HepG2 (cell line): ENCODE data around the gene FAM234A. TPM values are rescaled to one million over a fixed set of nuclear protein-coding genes. Genes with fewer than 3 reads are reported as not detected.

Experiments
- ATAC-seq: fragments of 200-7000 bp; cut with Tn5 transposase; 3 replicates; pipeline ENCODE4 v1.9.1; 2020; ENCODE audit warnings: mild to moderate bottlenecking, moderate library complexity
- BruUV-seq: library from RNA; stranded (reverse); fragments of 400-500 nt; replicated peaks from 2 replicates; lab custom pipeline; 2021; lab: Mats Ljungman, UMichigan
- CTCF ChIA-PET: fragments of 300-600 bp; formaldehyde crosslinking; extraction: SDS; loops from one replicate; lab custom pipeline; 2021; ENCODE audit warnings: low total read pairs, inconsistent platforms, low intra/inter-chr PET ratio; lab: Yijun Ruan, JAX
- POLR2A ChIA-PET: fragments of 350-600 bp; sonication (Branson Sonifier 250); formaldehyde crosslinking; loops from one replicate; lab custom pipeline; 2020; ENCODE audit warnings: antibody characterized with exemption, inconsistent platforms; lab: Yijun Ruan, JAX
- DNase-seq: peaks from one replicate; pipeline ENCODE4 v3.0.0-alpha.2; 2015; ENCODE audit warnings: low spot score
- FAIRE-seq: peaks from 3 replicates; lab custom pipeline; 2011; peaks lifted over from hg19 to GRCh38; lab: Jason Lieb, UNC
- H2AFZ ChIP-seq: one replicate; pipeline ENCODE4 v1.6.1; 2011; ENCODE audit warnings: low read length, inconsistent platforms
- H3K27ac ChIP-seq: fragments of 300-600 bp; 3 replicates; pipeline ENCODE4 v1.8.0; 2011; ENCODE audit warnings: mixed run types, mild to moderate bottlenecking, mixed read lengths, low read length, inconsistent platforms; ENCODE audit not compliant: insufficient read depth; ENCODE audit errors: extremely low read length
- H3K27me3 ChIP-seq, 2 experiments: fragments of 200-600 bp in 1 of 2; 2 replicates in 1 of 2; 3 replicates in 1 of 2; pipeline versions ENCODE4 v1.6.0 to v1.8.0; 2011; ENCODE audit warnings: low read length in 2 of 2, mild to moderate bottlenecking in 2 of 2, moderate library complexity in 2 of 2, inconsistent platforms in 1 of 2; ENCODE audit not compliant: insufficient read depth in 2 of 2, control insufficient read depth in 1 of 2
- H3K36me3 ChIP-seq, 2 experiments: fragments of 200-600 bp in 1 of 2; replicated peaks in 1 of 2; 2 replicates in 1 of 2; 3 replicates in 1 of 2; pipeline versions ENCODE4 v1.5.1 to v1.8.0; 2011; ENCODE audit warnings: low read length in 2 of 2, inconsistent platforms in 1 of 2; ENCODE audit not compliant: insufficient read depth in 2 of 2, control insufficient read depth in 1 of 2
- H3K4me1 ChIP-seq: 2 replicates; pipeline ENCODE4 v1.5.1; 2012; ENCODE audit warnings: low read length, inconsistent platforms; ENCODE audit not compliant: insufficient read depth
- H3K4me2 ChIP-seq: 2 replicates; pipeline ENCODE4 v1.6.0; 2011; ENCODE audit warnings: low read depth, low read length, inconsistent platforms
- H3K4me3 ChIP-seq, 3 experiments: fragments of 200-600 bp in 1 of 3; sonication (generic), shearing (Covaris generic) in 1 of 3; replicated peaks in 1 of 3; 2 replicates each; pipeline ENCODE4 v1.5.1; 2011 to 2016; ENCODE audit warnings: low read length in 3 of 3, inconsistent platforms in 2 of 3, low read depth in 2 of 3, mild to moderate bottlenecking in 2 of 3, control low read depth in 1 of 3, mixed read lengths in 1 of 3; ENCODE audit not compliant: insufficient read depth in 1 of 3
- H3K79me2 ChIP-seq: one replicate; pipeline ENCODE4 v1.6.1; 2011; ENCODE audit warnings: low read length, inconsistent platforms; ENCODE audit not compliant: insufficient read depth
- H3K9ac ChIP-seq: 2 replicates; pipeline ENCODE4 v1.6.0; 2011; ENCODE audit warnings: mild to moderate bottlenecking, low read depth, low read length, inconsistent platforms; ENCODE audit not compliant: insufficient read depth
- H3K9me3 ChIP-seq: 2 replicates; pipeline ENCODE4 v1.5.1; 2012; ENCODE audit warnings: mild to moderate bottlenecking, low read length
- H4K20me1 ChIP-seq: 2 replicates; pipeline ENCODE4 v1.6.0; 2011; ENCODE audit warnings: inconsistent platforms, mild to moderate bottlenecking, low read length, moderate library complexity; ENCODE audit not compliant: insufficient read depth
- AGO1 ChIP-seq: fragments of 200-400 bp; formaldehyde crosslinking; IDR thresholded peaks from 2 replicates; pipeline ENCODE4 v1.6.1; 2017; ENCODE audit warnings: mild to moderate bottlenecking, low read depth, low read length, moderate library complexity; ENCODE audit not compliant: poor library complexity, severe bottlenecking
- ARNT ChIP-seq: fragments of 450-650 bp; IDR thresholded peaks from 2 replicates; pipeline ENCODE4 v1.6.1; 2017
- ELF1 ChIP-seq: sonication (generic); formaldehyde crosslinking; IDR thresholded peaks from 2 replicates; pipeline ENCODE4 v1.4.0; 2020; ENCODE audit warnings: missing genetic modification reagents
- GTF2F1 ChIP-seq: fragments of 150-350 bp; IDR thresholded peaks from 2 replicates; pipeline ENCODE4 v1.6.1; 2014; ENCODE audit warnings: low read length
- IKZF4 ChIP-seq: sonication (generic); formaldehyde crosslinking; IDR thresholded peaks from 2 replicates; pipeline ENCODE4 v1.5.1; 2020; ENCODE audit warnings: borderline replicate concordance, mild to moderate bottlenecking, low read depth, missing genetic modification reagents; ENCODE audit errors: not compliant biosample characterization
- KLF16 ChIP-seq, 2 experiments: sonication (generic) in 1 of 2; formaldehyde crosslinking in 1 of 2; IDR thresholded peaks; 2 replicates each; pipeline versions ENCODE4 v1.6.1 to v1.8.0; 2016 to 2023; ENCODE audit warnings: missing genetic modification reagents in 2 of 2, missing compliant biosample characterization in 1 of 2
- MYNN ChIP-seq: sonication (generic); formaldehyde crosslinking; IDR thresholded peaks from 2 replicates; pipeline ENCODE4 v1.4.0; 2020; ENCODE audit warnings: mild to moderate bottlenecking, low read depth, missing genetic modification reagents
- PHF21A ChIP-seq: sonication (generic); formaldehyde crosslinking; IDR thresholded peaks from 2 replicates; pipeline ENCODE4 v1.5.0; 2020; ENCODE audit warnings: mild to moderate bottlenecking, missing genetic modification reagents
- SNRNP70 ChIP-seq: fragments of 200-400 bp; formaldehyde crosslinking; IDR thresholded peaks from 2 replicates; pipeline ENCODE4 v1.6.1; 2017; ENCODE audit warnings: mild to moderate bottlenecking, low read depth, low read length, moderate library complexity
- ZNF232 ChIP-seq: sonication (generic); formaldehyde crosslinking; IDR thresholded peaks from 2 replicates; pipeline ENCODE4 v1.4.0; 2020; ENCODE audit warnings: missing genetic modification reagents, borderline replicate concordance
- ZNF253 ChIP-seq: sonication (generic); formaldehyde crosslinking; IDR thresholded peaks from 2 replicates; pipeline ENCODE4 v1.8.0; 2022; ENCODE audit warnings: mild to moderate bottlenecking, missing genetic modification reagents, borderline replicate concordance
- ZNF414 ChIP-seq: sonication (generic); formaldehyde crosslinking; IDR thresholded peaks from 2 replicates; pipeline ENCODE4 v1.5.0; 2020; ENCODE audit warnings: missing genetic modification reagents
- ZNF484 ChIP-seq: sonication (generic); formaldehyde crosslinking; IDR thresholded peaks from 2 replicates; pipeline ENCODE4 v1.5.1; 2020; ENCODE audit warnings: mild to moderate bottlenecking, low read depth, missing genetic modification reagents, borderline replicate concordance
- ZNF530 ChIP-seq: sonication (generic); formaldehyde crosslinking; IDR thresholded peaks from 2 replicates; pipeline ENCODE4 v1.5.0; 2020; ENCODE audit warnings: low read depth, mild to moderate bottlenecking, missing genetic modification reagents
- ZNF607 ChIP-seq: sonication (generic); formaldehyde crosslinking; IDR thresholded peaks from 2 replicates; pipeline ENCODE4 v1.5.1; 2020; ENCODE audit warnings: missing genetic modification reagents, mild to moderate bottlenecking, borderline replicate concordance
- WGBS: methylation state at CpG from one replicate; pipeline ENCODE4 v1.1.6; 2017; ENCODE audit warnings: low lambda C conversion rate; 5-methylcytosine and 5-hydroxymethylcytosine counted together
- in situ Hi-C: cut with HindIII; loops from 2 replicates; pipeline ENCODE4 v1.10.0; 2017; ENCODE audit warnings: low pct_unique_long_range_greater_than_20kb; ENCODE audit not compliant: extremely low pct_ligation_motif_present
- intact Hi-C: fragments of 100-400 bp; cut with micrococcal nuclease; formaldehyde crosslinking; loops from one replicate; pipeline ENCODE4 v1.10.0; 2022; ENCODE audit not compliant: unreplicated experiment
- polyA plus RNA-seq, 8 experiments: library from polyadenylated mRNA; depleted of rRNA in 3 of 8; stranded (reverse) in 7 of 8; unstranded in 1 of 8; fragments of >200 nt; fragmentation: Illumina TruSeq in 4 of 8; extraction: Trizol in 4 of 8; gene quantifications; 2 replicates each; pipeline versions ENCODE4 v1.2.1 to v1.2.3, GENCODE V29; 2011 to 2016; ENCODE audit warnings: low read depth in 4 of 8, missing spikeins in 1 of 8, mixed read lengths in 1 of 8; ENCODE audit not compliant: insufficient read depth in 1 of 8
- total RNA-seq, 5 experiments: library from RNA; depleted of rRNA; stranded (reverse); fragments of >200 nt; fragmentation: Illumina TruSeq; extraction: Trizol; gene quantifications; 2 replicates each; pipeline ENCODE4 v1.2.3, GENCODE V29; 2016; ENCODE audit warnings: low read depth in 1 of 5
- TF ChIP-seq, protein P1 (sequence below): IDR thresholded peaks from 2 replicates; pipeline ENCODE4 v1.6.1; 2016

Gene FAM234A
- total and polyA plus RNA-seq, 2 of the 13 experiments (the other 11 are each of a cell fraction or from before 2014, with no cell fraction given): 29.2 to 34.4 TPM

DNA sequence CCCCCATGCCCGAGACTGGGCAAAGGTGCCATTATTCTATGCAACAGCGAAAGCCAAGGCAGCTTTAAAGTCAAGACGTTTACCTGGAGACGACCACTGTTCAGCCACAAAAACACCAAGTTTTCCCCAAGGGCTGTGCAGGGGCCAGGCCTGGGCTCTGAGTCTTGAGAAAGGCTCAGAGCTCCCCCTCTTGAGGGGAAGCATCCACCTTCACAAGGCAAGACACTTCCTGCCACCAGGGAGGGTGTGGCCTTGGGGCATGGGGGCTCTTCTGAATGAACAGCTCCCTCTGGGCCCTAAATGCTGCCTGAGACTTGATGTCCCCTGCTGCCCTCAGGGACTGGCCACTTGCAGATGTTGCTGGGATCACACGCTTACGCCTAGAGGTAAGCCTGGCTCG lies 74.9 kb downstream of the FAM234A start:
- Histone ChIP-seq H4K20me1 (peaks cover 12% of the 10 kb centered on the region; the same call in 1 of the 2 replicates), H3K4me1 (no peaks in the 10 kb centered on the region)
- FAIRE-seq: no peak

DNA sequence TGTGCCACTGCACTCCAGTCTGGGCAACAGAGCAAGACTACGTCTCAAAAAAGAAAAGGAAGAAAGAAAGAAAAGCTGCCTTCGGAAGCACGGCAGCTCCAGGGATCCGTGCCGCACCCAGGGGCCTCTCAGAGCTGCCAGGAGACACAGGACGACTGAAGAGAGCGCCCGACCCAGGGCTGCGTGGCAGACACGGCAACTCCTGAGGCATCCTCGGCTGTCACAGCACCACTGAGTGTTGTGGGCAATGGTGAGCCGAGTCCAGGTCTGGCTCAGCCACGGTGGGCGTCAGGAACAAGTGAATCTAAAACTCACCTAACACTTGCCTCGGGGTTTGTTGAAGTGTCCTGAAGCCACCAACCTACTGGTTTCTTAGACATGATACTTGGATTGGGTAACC lies 77.1 kb downstream of the FAM234A start:
- ATAC-seq (no peak), DNase-seq (no peak), FAIRE-seq (no peak)
- POLR2A ChIA-PET: no interaction called here
- CTCF ChIA-PET: no interaction called here
- Histone ChIP-seq H3K4me3 (no peak overlapping the region), H3K9ac (no peak overlapping the region), H3K27ac (no peak overlapping the region), H3K9me3 (no peaks in the 10 kb centered on the region), H3K36me3 (peaks cover 36 to 68% of the 10 kb centered on the region in 2 experiments), H2AFZ (no peak overlapping the region), H3K79me2 (peaks cover 15% of the 10 kb centered on the region), H4K20me1 (peaks cover 12% of the 10 kb centered on the region; the same call in 1 of the 2 replicates), H3K4me2 (no peak overlapping the region), H3K27me3 (no peaks in the 10 kb centered on the region), H3K4me1 (no peaks in the 10 kb centered on the region)
- in situ Hi-C loops (no loop called here), intact Hi-C loops (no loop called here)
- BruUV-seq: no TSS peak
- 98% methylated on average over 15 of the region's 15 CpGs for WGBS
- TF ChIP-seq GTF2F1: no peak
- no peak for TF ChIP-seq KLF16 (CRISPR knock-in tag; IDR thresholded peaks at IDR 0.05)
- no peak for TF ChIP-seq ARNT
- TF ChIP-seq ZNF530 (CRISPR knock-in tag): no peak
- TF ChIP-seq MYNN (CRISPR knock-in tag): no peak
- TF ChIP-seq ELF1 (CRISPR knock-in tag): no peak
- TF ChIP-seq SNRNP70: no peak
- no peak for TF ChIP-seq IKZF4 (CRISPR knock-in tag)
- no peak for TF ChIP-seq ZNF484 (CRISPR knock-in tag)
- TF ChIP-seq ZNF232: no peak
- no peak for TF ChIP-seq ZNF253 (CRISPR knock-in tag)
- no peak for TF ChIP-seq AGO1

More for the DNA sequence above, 74.9 kb downstream of the FAM234A start:
- H3K79me2 ChIP-seq: peaks cover 2% of the 10 kb centered on the region
- no peaks in the 10 kb centered on the region for H3K9me3 ChIP-seq
- H3K36me3 ChIP-seq: peaks cover 31 to 73% of the 10 kb centered on the region in 2 experiments
- ChIA-PET POLR2A (no interaction called here), CTCF (no interaction called here)
- BruUV-seq: no TSS peak
- no peak for DNase-seq
- intact Hi-C loops: no loop called here
- H2AFZ ChIP-seq: no peak overlapping the region
- H3K27me3 ChIP-seq: no peaks in the 10 kb centered on the region
- H3K4me3 ChIP-seq: no peak overlapping the region
- WGBS: 100% methylated on average over 2 of the region's 7 CpGs
- no peak overlapping the region for H3K27ac ChIP-seq
- H3K4me2 ChIP-seq: no peak overlapping the region
- TF ChIP-seq ZNF607 (CRISPR knock-in tag) (no peak), PHF21A (CRISPR knock-in tag) (no peak), ZNF414 (CRISPR knock-in tag) (no peak)
- TF ChIP-seq, protein P1, sequence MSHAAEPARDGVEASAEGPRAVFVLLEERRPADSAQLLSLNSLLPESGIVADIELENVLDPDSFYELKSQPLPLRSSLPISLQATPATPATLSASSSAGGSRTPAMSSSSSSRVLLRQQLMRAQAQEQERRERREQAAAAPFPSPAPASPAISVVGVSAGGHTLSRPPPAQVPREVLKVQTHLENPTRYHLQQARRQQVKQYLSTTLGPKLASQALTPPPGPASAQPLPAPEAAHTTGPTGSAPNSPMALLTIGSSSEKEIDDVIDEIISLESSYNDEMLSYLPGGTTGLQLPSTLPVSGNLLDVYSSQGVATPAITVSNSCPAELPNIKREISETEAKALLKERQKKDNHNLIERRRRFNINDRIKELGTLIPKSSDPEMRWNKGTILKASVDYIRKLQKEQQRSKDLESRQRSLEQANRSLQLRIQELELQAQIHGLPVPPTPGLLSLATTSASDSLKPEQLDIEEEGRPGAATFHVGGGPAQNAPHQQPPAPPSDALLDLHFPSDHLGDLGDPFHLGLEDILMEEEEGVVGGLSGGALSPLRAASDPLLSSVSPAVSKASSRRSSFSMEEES (CRISPR knock-in tag): no peak
- TF ChIP-seq, all 625 proteins: peak for 0
- no peak overlapping the region for H3K9ac ChIP-seq
- no peak for ATAC-seq
- in situ Hi-C loops: no loop called here
